Fibroblast of villous mesenchyme (primary cell): ENCODE data around the gene KY. TPM values are rescaled to one million over a fixed set of nuclear protein-coding genes. Genes with fewer than 3 reads are reported as not detected.
A peak's percentile ranks its signal among the peaks of the same experiment; 100 is the strongest.
"Not testable (repeated sequence)": the region's sequence is repeated elsewhere in the genome, so short reads cannot be mapped to it uniquely, and the experiment has no call there.

ENCODE experiments used
- DNase-seq: peaks from one replicate; pipeline ENCODE4 v3.0.0-alpha.2; 2010; ENCODE audit warnings: low read depth
- H3K4me3 ChIP-seq: 2 replicates; pipeline ENCODE4 v1.5.1; 2011; ENCODE audit warnings: low read depth, mild to moderate bottlenecking, low read length
- total RNA-seq: library from RNA; depleted of rRNA; stranded (reverse); fragments of >200 nt; gene quantifications from 2 replicates; pipeline ENCODE4 v1.2.3, GENCODE V29; 2012
- TF ChIP-seq, protein P1 (sequence below): IDR thresholded peaks from 2 replicates; pipeline ENCODE4 v1.5.1; 2012; ENCODE audit warnings: low read depth, mild to moderate bottlenecking, low read length; ENCODE audit not compliant: insufficient read depth

KY gene
- total RNA-seq, 1 donor = not detected

DNA sequence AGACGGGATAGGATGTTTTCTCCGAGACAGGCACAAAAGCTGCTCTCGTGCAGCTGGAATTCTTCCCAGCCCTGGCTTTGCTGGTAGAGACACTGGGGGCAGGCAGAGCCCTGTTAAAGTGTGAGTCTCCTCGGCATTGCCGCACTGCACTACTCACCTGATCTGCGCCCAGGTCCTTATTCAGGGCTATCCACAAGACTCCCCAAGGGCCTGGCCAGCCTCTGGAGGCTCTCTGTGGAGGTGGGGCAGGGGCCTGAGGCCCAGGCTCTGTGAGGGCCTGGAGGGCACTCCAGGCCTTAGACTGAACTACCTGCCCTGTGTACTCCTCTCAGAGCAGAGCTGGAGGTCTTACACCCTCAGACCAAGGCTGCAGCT, 48.4 kb downstream of the KY start:
- no peak overlapping the region for H3K4me3 ChIP-seq
- TF ChIP-seq, protein P1, sequence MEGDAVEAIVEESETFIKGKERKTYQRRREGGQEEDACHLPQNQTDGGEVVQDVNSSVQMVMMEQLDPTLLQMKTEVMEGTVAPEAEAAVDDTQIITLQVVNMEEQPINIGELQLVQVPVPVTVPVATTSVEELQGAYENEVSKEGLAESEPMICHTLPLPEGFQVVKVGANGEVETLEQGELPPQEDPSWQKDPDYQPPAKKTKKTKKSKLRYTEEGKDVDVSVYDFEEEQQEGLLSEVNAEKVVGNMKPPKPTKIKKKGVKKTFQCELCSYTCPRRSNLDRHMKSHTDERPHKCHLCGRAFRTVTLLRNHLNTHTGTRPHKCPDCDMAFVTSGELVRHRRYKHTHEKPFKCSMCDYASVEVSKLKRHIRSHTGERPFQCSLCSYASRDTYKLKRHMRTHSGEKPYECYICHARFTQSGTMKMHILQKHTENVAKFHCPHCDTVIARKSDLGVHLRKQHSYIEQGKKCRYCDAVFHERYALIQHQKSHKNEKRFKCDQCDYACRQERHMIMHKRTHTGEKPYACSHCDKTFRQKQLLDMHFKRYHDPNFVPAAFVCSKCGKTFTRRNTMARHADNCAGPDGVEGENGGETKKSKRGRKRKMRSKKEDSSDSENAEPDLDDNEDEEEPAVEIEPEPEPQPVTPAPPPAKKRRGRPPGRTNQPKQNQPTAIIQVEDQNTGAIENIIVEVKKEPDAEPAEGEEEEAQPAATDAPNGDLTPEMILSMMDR = no peak
- DNase-seq = no peak

DNA sequence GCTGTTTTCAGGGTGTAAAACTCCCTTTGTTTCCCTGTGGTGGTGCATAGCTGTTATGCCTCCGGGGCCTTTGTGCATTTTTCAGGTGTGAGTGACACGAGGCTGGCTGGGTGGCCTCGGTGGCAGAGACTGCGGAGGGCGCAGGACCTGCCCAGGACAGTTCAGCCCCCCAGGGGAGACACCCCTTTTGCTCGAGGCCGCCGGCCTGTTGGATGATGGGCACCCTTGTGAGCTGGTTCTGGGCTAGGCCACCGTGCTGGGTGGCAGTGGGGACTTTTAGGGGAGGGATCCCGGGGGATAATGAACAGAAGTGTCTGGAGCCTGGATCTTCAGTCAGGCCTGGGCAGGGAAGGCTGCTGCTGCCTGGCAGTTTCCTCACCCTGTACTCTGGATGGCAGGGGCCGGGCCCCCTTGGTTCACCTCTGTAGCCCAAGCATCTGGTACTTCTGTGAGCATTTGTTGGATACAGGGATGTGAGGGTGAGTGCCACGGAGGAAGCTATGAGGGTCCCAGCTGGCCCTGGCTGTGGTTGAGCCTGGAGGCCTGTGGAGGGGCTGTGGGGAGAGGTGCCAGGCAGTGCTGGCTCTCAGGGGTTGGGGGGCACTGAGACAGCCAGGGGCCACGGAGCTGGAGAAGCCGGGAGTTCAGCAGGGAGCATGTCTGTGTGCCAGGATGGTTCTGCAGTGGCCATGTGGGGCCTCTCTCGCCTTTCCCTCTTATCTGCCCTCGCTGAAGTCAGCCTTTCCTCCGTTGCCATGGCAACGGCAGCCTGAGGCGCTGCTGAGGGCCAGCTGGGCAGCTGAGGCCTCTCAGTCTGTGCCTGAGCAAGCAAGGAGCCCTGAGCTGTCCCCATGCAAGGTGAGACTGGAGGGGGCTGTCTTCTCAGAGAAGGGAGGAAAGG, 49.0 kb downstream of the KY start:
- TF ChIP-seq, protein P1 = no peak
- DNase-seq = peak; percentile 65

DNA sequence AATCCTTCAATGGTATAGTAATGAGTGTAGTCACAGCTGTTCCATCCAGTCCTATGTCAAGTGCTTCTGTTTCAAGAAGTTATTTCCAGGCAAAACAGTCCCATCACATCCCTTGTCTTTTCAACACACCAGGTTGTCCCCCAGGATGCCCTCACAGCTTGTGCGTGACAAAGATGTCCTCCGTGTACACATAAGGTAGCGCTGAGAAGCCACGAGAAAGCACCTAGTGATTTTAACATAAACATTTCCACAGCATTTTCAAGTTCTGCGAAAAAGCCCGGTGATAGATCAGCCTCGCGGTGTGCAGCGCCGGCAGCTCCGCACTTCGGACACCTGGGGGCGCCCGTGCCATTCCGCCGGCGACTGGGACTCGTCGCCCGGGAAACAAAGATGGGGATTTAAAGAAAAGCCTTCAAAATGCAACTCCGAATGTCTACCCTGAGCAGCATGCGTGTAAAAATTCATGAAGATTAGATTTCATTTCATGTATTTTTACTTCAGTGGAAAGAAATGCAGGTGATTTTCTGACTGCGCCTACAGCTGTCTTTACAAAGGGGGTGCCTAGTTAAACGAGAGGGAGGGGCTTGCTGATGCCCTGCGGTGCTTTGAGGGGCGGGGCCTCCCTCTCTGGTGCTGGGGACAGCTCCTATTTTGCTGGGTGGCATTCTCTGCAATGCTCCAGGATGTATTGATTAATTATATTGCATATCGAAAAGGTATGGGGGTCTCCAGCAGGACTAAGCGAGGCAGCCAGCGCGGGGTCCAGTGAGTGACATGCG, 49.9 kb downstream of the KY start:
- peak; percentile 66 for DNase-seq
- TF ChIP-seq, protein P1 = peak; percentile 96
- no peak overlapping the region for H3K4me3 ChIP-seq

More for the DNA sequence above, 49.0 kb downstream of the KY start:
- H3K4me3 ChIP-seq = no peak overlapping the region

DNA sequence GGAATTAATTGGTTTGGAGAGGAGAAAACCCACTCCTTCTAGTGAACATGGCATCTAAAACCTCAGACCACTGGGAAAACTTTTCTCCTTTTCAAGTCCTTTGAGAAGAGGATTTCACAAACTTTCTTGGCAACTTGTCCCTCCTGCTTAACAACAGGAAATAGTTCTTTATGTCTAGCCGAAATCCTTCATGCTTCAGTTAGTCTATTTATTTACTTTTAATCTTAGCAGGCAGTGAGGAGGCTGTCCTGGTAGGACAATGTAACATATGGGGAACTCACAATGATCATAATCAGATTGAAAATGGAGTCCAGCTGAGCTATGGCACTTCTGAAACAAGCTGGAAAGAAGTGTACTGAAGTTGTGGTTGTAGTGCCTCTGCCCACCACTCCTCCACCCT, 50.6 kb downstream of the KY start:
- no peak for DNase-seq
- H3K4me3 ChIP-seq = no peak overlapping the region
- TF ChIP-seq, protein P1 = no peak

DNA sequence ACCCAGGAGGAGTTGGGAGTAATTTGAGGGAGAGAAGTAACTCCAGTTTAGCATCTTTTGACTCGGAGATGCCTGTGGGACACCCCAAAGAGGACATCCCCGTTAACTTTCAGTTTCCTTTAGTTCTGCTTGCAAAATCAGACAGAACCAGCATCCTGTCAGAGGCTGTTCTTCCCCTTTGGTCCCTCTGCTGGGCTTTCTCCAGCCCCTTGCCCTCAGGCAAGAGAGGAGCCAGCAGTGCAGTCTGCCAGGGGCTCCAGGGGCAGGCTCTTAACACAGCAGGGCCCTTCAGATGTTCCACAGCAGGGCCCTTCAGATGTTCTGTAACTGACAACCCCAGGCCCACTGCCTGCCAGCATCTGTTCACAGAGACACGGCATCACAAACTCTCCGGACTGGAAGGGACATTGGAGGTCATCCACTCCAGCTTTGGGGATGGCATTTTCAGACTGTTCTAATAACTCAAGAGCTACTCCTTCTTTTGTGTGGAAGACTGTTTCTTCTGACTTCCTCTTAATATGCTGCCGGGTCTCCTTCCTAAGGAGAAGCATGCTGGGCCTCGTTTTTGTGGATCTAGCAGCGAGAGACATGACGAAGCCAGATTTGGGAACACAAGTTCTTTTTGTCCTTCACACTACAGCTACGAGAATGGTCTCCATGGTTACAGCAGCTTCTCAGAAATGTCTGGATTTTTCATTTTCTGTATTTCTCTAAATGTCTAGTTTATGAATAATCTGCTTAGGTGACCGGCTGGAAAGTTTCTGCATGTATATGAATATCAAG, 51.9 kb downstream of the KY start:
- H3K4me3 ChIP-seq = no peak overlapping the region
- TF ChIP-seq, protein P1 = no peak
- no peak for DNase-seq

DNA sequence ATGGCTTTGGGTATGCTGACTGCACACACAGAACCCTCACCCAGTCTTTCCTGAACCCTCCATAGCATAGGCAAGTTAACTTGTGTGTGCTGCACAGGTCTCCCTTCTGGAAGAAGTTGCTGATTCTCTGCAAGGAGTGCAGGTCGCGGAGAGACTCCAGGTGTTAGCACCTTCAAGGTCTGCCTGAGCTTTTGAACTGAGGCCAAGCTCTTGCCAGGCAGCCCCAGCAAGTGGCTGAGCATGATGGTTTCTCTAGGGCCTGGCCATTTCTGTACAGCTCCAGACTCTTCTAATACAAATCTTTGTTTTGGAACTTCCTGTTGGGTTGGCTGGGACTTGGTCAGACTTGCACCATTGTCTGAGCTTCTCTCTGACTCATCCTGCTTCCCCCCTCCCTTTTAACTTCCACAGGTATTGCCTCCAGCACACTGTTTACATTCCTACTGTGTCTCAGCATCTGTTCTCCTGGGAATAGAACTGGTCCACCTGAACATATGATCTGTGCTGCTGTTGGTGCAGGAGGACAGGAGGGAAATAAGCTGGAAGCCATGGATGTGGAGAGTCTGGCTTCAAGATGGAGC, 53.3 kb downstream of the KY start:
- no peak for DNase-seq
- TF ChIP-seq, protein P1 = no peak
- no peak overlapping the region for H3K4me3 ChIP-seq

DNA sequence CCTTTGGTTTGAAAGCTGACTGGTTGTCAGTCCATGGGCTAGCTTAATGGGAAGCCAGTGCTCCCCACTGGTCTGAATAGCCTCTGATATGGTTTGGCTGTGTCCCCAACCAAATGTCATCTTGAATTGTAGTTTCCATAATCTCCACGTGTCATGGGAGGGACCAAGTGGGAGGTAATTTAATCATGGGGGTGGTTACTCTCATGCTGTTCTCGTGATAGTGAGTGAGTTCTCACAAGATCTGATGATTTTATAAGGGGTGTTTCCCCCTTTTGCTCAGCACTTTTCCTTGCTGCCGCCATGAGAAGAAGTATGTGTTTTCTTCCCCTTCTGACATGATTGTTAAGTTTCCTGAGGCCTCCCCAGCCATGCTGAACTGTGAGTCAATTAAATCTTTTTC, 55.8 kb downstream of the KY start:
- not testable (repeated sequence) for H3K4me3 ChIP-seq, DNase-seq
